GM10248 (cell line): ENCODE data around the gene TJAP1.

Experiments
- CTCF ChIA-PET: fragments of 300-600 bp; sonication (Branson Sonifier 250); formaldehyde crosslinking; extraction: SDS; loops from one replicate; lab custom pipeline; 2021; ENCODE audit warnings: antibody characterized with exemption; lab: Yijun Ruan, JAX
- POLR2A ChIA-PET: fragments of 350-650 bp; sonication (Branson Sonifier 250); formaldehyde crosslinking; extraction: SDS; loops from one replicate; lab custom pipeline; 2020; ENCODE audit warnings: antibody characterized with exemption; lab: Yijun Ruan, JAX
- DNase-seq: peaks from one replicate; pipeline ENCODE4 v3.0.0; 2012; ENCODE audit errors: extremely low spot score
- CTCF ChIP-seq: IDR thresholded peaks from 2 replicates; pipeline ENCODE4 v1.5.1; 2012; ENCODE audit warnings: mild to moderate bottlenecking, low read depth; ENCODE audit errors: extremely low read depth, missing control alignments, control extremely low read depth

TJAP1 gene

DNA sequence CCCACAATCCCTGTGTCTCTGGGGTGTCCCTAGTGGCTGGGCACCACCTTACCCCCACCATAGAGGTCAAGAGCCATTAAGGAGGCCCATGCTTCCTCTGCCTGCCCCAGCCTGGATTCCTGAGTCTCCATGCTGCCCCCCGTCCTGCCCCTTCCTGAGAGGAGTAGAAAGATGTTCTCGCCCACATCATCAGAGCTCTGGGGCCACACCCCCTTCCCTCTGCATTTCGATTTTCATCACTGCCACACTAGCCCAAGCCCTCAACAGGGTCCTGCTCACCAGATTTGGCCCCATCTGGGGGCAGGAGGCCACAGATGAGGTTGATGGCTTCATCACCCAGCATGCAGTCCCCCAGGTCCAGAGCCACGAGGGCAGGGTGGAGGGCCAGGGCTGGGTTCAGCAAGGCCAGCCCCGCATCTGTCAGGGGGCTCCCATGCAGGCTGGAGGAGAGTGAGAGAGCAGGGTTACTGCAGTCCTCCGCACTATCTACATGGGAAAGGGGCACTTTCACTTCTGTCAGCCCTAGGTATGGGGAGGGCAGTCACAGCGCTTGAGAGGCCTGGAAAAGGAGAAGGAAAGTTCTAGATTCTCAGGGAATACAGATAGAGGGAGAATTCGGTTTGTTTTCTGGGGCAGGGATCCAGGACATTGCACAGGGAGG, 31.2 kb downstream of the TJAP1 start:
- ChIA-PET POLR2A (no interaction called here), CTCF (interaction anchor here (1.4 to 7.8 kb wide), 15 partner anchors 10 to 279 kb away, joined by 4 to 125 read pairs (median 16); partner anchors contain the start of genes DLK2, DNPH1, POLR1C and TJAP1)
- TF ChIP-seq CTCF, result no peak
- DNase-seq, result no peak

- TF ChIP-seq CTCF, result no peak
- ChIA-PET POLR2A (interaction anchor here (0.5 to 1.1 kb wide), 3 partner anchors 8 to 285 kb away, joined by 3 to 5 read pairs (median 3); partner anchors contain the start of gene TJAP1), CTCF (interaction anchor here (1.0 to 7.8 kb wide), 8 partner anchors 10 to 280 kb away, joined by 4 to 125 read pairs (median 30); partner anchors contain the start of genes DLK2, DNPH1, POLR1C and YIPF3)
- DNase-seq, result no peak
These were observed 32.0 kb downstream of the TJAP1 start for GRCh38 chr6:43509142-43509983.

DNA sequence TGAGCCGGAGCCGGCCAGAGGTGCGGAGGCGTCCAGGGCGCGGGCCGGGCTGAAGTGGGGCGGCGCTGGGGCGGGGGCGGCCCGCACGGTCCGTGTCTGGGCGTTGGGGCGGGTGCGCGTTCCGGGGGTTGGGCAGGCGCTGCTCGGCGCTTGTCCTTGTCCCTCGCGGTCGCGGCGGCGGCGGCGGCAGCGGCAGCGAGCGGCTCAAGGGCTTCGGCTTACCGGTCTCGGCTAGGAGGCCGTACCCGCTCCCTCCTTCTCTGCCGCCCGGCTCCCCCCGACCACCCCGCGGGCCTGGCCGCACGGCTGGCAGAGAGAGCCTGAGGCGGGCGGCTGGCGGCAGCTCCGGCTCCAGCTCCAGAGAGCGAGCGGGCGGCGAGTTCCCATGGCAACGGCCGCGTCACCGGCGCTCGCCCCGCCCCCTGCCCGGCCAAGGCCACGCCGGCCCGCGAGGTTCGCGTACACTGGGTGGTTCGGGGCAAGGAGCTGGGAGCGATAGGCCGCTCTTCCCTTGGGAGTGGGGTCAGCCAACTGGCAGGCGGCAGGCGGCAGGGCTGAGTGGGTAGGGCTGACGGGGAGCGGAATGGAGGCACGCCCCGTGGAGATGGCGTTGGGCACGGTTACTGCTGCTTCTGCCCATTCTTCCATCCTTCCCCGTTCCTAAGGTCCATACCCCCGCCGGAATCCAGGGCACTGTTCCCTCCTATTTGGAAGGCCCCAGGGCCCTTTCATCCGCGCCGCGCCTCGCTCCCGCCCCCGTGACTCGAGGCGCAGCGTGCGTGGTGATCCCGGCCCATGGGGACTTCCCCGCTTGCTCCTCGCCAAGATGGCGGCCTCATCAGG, 32.8 kb downstream of the TJAP1 start, which contains the start of gene LRRC73:
LRRC73 (minus strand) TSS at position 363 of the 843 bp plus-strand sequence. CDS start 561 bp downstream, outside the sequence.
- peak; percentile 86 for DNase-seq
- POLR2A ChIA-PET, result interaction anchor here (0.5 to 1.1 kb wide), 3 partner anchors 9 to 285 kb away, joined by 3 to 5 read pairs (median 3); partner anchors contain the start of gene TJAP1
- CTCF ChIA-PET, result interaction anchor here (0.7 to 7.8 kb wide), 7 partner anchors 9 to 281 kb away, joined by 3 to 77 read pairs (median 4); partner anchors contain the start of gene DNPH1
- no peak for TF ChIP-seq CTCF

DNA sequence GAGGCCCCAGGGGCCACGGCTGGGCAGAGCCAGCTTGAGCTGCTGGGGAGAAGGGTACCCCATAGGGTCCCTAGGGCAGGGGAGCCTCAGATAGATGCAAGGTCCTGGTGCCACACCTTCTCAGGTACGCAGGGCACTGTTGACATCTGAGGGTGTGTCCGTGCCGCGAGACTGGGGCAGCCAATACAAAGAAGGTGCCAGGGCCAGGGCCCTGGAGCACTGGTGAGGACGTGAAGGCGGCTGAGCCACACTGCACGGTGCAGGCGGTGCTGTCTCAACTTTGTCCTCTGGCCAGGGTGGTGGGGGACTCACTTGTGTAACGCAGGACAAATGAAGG, 33.4 kb downstream of the TJAP1 start:
- ChIA-PET CTCF (interaction anchor here (0.7 to 7.8 kb wide), 4 partner anchors 14 to 280 kb away, joined by 3 to 77 read pairs (median 4); no protein-coding TSS in a partner anchor), POLR2A (interaction anchor here (0.9 to 1.1 kb wide), 2 partner anchors 9 to 286 kb away, joined by 3 to 5 read pairs; no protein-coding TSS in a partner anchor)
- no peak for DNase-seq
- TF ChIP-seq CTCF, result no peak

GRCh38 chr6:43511824-43512415, 34.5 kb downstream of the TJAP1 start:
- POLR2A ChIA-PET, result no interaction called here
- CTCF ChIA-PET, result interaction anchor here (0.9 to 1.7 kb wide), 4 partner anchors 15 to 283 kb away, joined by 3 to 4 read pairs (median 3); no protein-coding TSS in a partner anchor
- DNase-seq, result no peak
- no peak for TF ChIP-seq CTCF
